GM13977 (cell line): Measurements from ENCODE around the gene RBM7.

Experiments used
- DNase-seq: peaks from one replicate; pipeline ENCODE4 v3.0.0; 2012; ENCODE audit warnings: low spot score
- CTCF ChIP-seq: IDR thresholded peaks from 2 replicates; pipeline ENCODE4 v1.5.1; 2012; ENCODE audit warnings: mild to moderate bottlenecking, control low read depth; ENCODE audit not compliant: insufficient read depth; ENCODE audit errors: extremely low read depth, missing control alignments
- in situ Hi-C: fragments of 300-500 bp; cut with MboI; formaldehyde crosslinking; loops from one replicate; pipeline ENCODE4 v1.12.0; 2022; ENCODE audit warnings: low sequenced_read_pairs, low pct_unique_long_range_greater_than_20kb, mixed read lengths, inconsistent platforms; ENCODE audit not compliant: unreplicated experiment

Gene RBM7

GRCh38 chr11:114442536-114442935, 42.1 kb downstream of the RBM7 start:
- no peak for DNase-seq
- no peak for TF ChIP-seq CTCF
- in situ Hi-C loops: no loop called here

- no peak for TF ChIP-seq CTCF
- DNase-seq: no peak
- in situ Hi-C loops: no loop called here
Measured at GRCh38 chr11:114447444-114447843, 47.0 kb downstream of the RBM7 start.

DNA sequence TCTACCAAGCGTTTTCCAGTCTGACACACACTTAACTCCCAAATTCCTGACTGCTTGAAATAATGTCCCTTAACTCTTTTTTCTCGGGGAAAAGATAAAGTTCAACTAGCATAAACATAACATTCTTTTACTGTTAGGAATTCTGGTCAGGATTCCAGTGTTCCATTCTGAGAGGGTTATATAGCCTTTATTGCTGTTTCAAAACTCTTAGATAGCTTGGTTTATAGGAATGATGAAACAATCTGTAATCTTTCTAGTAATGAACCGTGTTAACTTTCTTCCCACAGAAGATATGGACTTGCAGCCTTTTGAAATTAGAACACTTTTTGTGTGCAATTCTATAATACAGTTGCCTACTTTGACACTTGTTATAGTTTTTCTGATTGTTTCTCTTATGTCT, 47.4 kb downstream of the RBM7 start:
- no peak for DNase-seq
- in situ Hi-C loops: no loop called here
- TF ChIP-seq CTCF: no peak

GRCh38 chr11:114448749-114449482, 48.5 kb downstream of the RBM7 start:
- DNase-seq: no peak
- in situ Hi-C loops: no loop called here
- TF ChIP-seq CTCF: no peak

DNA sequence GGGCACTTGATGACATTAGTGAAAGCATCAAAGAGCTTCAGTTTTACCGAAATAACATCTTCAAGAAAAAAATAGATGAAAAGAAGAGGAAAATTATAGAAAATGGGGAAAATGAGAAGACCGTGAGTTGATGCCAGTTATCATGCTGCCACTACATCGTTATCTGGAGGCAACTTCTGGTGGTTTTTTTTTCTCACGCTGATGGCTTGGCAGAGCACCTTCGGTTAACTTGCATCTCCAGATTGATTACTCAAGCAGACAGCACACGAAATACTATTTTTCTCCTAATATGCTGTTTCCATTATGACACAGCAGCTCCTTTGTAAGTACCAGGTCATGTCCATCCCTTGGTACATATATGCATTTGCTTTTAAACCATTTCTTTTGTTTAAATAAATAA, 49.4 kb downstream of the RBM7 start:
- no peak for TF ChIP-seq CTCF
- in situ Hi-C loops: no loop called here
- DNase-seq: no peak

- TF ChIP-seq CTCF: no peak
- DNase-seq: no peak
- in situ Hi-C loops: no loop called here
Measured at GRCh38 chr11:114452399-114452798, 51.9 kb downstream of the RBM7 start.
